Loucy (cell line): ENCODE data around the gene ADAMTS6.

Experiments used
- EZH2phosphoT487 ChIP-seq: fragments of 200-600 bp; IDR thresholded peaks from 2 replicates; pipeline ENCODE4 v1.6.1; 2018; ENCODE audit warnings: antibody characterized with exemption, mild to moderate bottlenecking, moderate library complexity, borderline replicate concordance
- TF ChIP-seq, protein P1 (sequence below): fragments of 200-600 bp; sonication (generic); conservative IDR thresholded peaks from 2 replicates; pipeline ENCODE4 v1.5.1; 2014; ENCODE audit warnings: mild to moderate bottlenecking, antibody characterized with exemption, low read length

DNA sequence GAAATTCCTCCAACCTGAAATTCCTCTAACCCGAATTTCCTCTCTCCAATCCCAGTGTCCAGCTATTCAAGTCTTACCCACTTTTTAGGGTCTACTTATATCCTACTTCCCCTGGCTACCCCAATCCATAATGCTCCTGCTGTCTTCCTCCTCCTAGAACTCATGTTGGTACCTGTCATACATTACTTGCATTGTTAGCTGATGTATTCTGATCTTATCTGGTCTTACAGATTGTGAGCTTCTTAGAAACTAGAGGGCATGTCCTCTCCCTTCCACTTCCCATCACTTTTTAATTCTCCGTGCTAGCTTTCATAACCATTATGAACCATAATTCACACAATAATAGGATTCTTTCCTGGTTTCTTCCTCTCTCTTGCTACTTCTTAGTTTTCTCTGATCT lies 376.9 kb downstream of the ADAMTS6 start:
- TF ChIP-seq, protein P1, sequence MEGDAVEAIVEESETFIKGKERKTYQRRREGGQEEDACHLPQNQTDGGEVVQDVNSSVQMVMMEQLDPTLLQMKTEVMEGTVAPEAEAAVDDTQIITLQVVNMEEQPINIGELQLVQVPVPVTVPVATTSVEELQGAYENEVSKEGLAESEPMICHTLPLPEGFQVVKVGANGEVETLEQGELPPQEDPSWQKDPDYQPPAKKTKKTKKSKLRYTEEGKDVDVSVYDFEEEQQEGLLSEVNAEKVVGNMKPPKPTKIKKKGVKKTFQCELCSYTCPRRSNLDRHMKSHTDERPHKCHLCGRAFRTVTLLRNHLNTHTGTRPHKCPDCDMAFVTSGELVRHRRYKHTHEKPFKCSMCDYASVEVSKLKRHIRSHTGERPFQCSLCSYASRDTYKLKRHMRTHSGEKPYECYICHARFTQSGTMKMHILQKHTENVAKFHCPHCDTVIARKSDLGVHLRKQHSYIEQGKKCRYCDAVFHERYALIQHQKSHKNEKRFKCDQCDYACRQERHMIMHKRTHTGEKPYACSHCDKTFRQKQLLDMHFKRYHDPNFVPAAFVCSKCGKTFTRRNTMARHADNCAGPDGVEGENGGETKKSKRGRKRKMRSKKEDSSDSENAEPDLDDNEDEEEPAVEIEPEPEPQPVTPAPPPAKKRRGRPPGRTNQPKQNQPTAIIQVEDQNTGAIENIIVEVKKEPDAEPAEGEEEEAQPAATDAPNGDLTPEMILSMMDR: no peak
- TF ChIP-seq EZH2phosphoT487: no peak
